Caco-2 (cell line): ENCODE data around the gene ATP8B4. TPM values are rescaled to one million over a fixed set of nuclear protein-coding genes. Genes with fewer than 3 reads are reported as not detected.

ENCODE experiments used
- BruUV-seq: library from RNA; stranded (reverse); fragments of 400-500 nt; replicated peaks from 2 replicates; lab custom pipeline; 2021; lab: Mats Ljungman, UMichigan
- CTCF ChIA-PET: fragments of 300-600 bp; sonication (Branson Sonifier 250); formaldehyde crosslinking; loops from one replicate; lab custom pipeline; 2022; ENCODE audit warnings: antibody characterized with exemption; lab: Charles Lee
- POLR2A ChIA-PET: fragments of 300-600 bp; sonication (Branson Sonifier 250); formaldehyde crosslinking; loops from one replicate; lab custom pipeline; 2022; ENCODE audit warnings: antibody characterized with exemption; lab: Charles Lee
- DNase-seq, 2 experiments: peaks; one replicate each; pipeline versions ENCODE4 v3.0.0 to v3.0.0-alpha.2; 2020 to 2022
- H3K27me3 ChIP-seq: replicated peaks from 2 replicates; pipeline ENCODE4 v1.6.0; 2011; ENCODE audit warnings: low read length; ENCODE audit not compliant: control insufficient read depth, insufficient read depth
- H3K36me3 ChIP-seq: 2 replicates; pipeline ENCODE4 v1.5.1; 2011; ENCODE audit warnings: low read length; ENCODE audit not compliant: control insufficient read depth, insufficient read depth
- H3K4me1 ChIP-seq: fragments of 250-450 bp; sonication (Bioruptor Pico); 2 replicates; pipeline ENCODE4 v1.5.1; 2020; ENCODE audit warnings: mild to moderate bottlenecking
- H3K4me3 ChIP-seq: 2 replicates; pipeline ENCODE4 v1.5.1; 2011; ENCODE audit warnings: low read depth, mild to moderate bottlenecking, control low read depth, low read length
- H3K9me3 ChIP-seq: fragments of 250-450 bp; sonication (Bioruptor Pico); 2 replicates; pipeline ENCODE4 v1.5.1; 2020; ENCODE audit warnings: mild to moderate bottlenecking, moderate library complexity
- H3K27ac Mint-ChIP-seq: one replicate; pipeline ENCODE4 v1.8.0; 2022; ENCODE audit warnings: mixed read lengths; ENCODE audit not compliant: unreplicated experiment
- H3K27me3 Mint-ChIP-seq: one replicate; pipeline ENCODE4 v1.8.0; 2022; ENCODE audit warnings: mixed read lengths; ENCODE audit not compliant: insufficient read depth, unreplicated experiment
- H3K36me3 Mint-ChIP-seq: one replicate; pipeline ENCODE4 v1.8.0; 2022; ENCODE audit warnings: mild to moderate bottlenecking, mixed read lengths; ENCODE audit not compliant: insufficient read depth, unreplicated experiment
- H3K4me1 Mint-ChIP-seq: one replicate; pipeline ENCODE4 v1.8.0; 2022; ENCODE audit warnings: low read depth, mixed read lengths; ENCODE audit not compliant: unreplicated experiment
- H3K4me3 Mint-ChIP-seq: one replicate; pipeline ENCODE4 v1.8.0; 2022; ENCODE audit warnings: mild to moderate bottlenecking, moderate library complexity, mixed read lengths; ENCODE audit not compliant: unreplicated experiment
- H3K9me3 Mint-ChIP-seq: one replicate; pipeline ENCODE4 v1.8.0; 2022; ENCODE audit warnings: mixed read lengths; ENCODE audit not compliant: unreplicated experiment
- intact Hi-C: fragments of 100-400 bp; cut with micrococcal nuclease; formaldehyde crosslinking; loops from one replicate; pipeline ENCODE4 v1.10.0; 2022; ENCODE audit not compliant: unreplicated experiment
- total RNA-seq: library from RNA; stranded (reverse); gene quantifications from 2 replicates; pipeline ENCODE4 v1.2.3, GENCODE V29; 2022
- TF ChIP-seq, protein P1 (sequence below), 2 experiments: fragments of 200-600 bp in 1 of 2; IDR thresholded peaks; 1 replicate in 1 of 2; 2 replicates in 1 of 2; pipeline versions ENCODE4 v1.5.1 to v1.8.0; 2011 to 2022; ENCODE audit warnings: antibody characterized with exemption in 1 of 2, control low read depth in 1 of 2, inconsistent platforms in 1 of 2, low read depth in 1 of 2, low read length in 1 of 2, mild to moderate bottlenecking in 1 of 2, moderate library complexity in 1 of 2; ENCODE audit not compliant: insufficient read depth in 1 of 2, severe bottlenecking in 1 of 2, unreplicated experiment in 1 of 2

Gene ATP8B4
- total RNA-seq, 1 experiment from 2014 or later, result 0.57 TPM

DNA sequence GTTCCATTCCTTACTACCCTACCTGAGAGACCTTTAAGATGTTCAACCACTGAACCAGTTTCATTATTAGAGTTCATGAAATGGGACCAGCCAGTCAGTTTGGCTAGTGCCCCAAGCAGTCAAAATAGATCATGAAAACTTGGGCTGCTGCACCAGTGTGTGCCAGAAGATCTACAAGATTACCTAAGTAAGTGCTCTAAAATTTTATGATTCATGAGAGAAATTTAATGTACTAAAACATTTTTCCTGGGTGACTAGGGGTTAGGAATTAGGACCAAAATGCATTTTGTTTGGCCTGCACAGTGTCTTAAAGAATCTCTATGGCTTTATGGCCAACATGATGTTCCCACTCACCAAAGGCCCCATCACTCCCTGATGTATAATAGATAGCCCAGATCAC, 214.7 kb downstream of the ATP8B4 start:
- Mint-ChIP-seq H3K27ac (no peak overlapping the region), H3K4me1 (no peaks in the 10 kb centered on the region), H3K36me3 (no peaks in the 10 kb centered on the region), H3K27me3 (peaks cover 10% of the 10 kb centered on the region), H3K4me3 (no peak overlapping the region), H3K9me3 (no peaks in the 10 kb centered on the region)
- Histone ChIP-seq H3K36me3 (no peaks in the 10 kb centered on the region), H3K4me1 (no peaks in the 10 kb centered on the region), H3K27me3 (no peaks in the 10 kb centered on the region), H3K9me3 (no peaks in the 10 kb centered on the region), H3K4me3 (no peak overlapping the region)
- no TSS peak for BruUV-seq
- DNase-seq, result no peak
- ChIA-PET POLR2A (no interaction called here), CTCF (no interaction called here)
- intact Hi-C loops, result loop anchor here (10.0 kb wide), 1 partner anchor 101 kb away; no protein-coding TSS in a partner anchor
- TF ChIP-seq, protein P1, sequence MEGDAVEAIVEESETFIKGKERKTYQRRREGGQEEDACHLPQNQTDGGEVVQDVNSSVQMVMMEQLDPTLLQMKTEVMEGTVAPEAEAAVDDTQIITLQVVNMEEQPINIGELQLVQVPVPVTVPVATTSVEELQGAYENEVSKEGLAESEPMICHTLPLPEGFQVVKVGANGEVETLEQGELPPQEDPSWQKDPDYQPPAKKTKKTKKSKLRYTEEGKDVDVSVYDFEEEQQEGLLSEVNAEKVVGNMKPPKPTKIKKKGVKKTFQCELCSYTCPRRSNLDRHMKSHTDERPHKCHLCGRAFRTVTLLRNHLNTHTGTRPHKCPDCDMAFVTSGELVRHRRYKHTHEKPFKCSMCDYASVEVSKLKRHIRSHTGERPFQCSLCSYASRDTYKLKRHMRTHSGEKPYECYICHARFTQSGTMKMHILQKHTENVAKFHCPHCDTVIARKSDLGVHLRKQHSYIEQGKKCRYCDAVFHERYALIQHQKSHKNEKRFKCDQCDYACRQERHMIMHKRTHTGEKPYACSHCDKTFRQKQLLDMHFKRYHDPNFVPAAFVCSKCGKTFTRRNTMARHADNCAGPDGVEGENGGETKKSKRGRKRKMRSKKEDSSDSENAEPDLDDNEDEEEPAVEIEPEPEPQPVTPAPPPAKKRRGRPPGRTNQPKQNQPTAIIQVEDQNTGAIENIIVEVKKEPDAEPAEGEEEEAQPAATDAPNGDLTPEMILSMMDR (IDR thresholded peaks at IDR 0.05; ENCODE audit: insufficient read depth in 1 of 2, low read depth in 1 of 2, low read length in 1 of 2, severe bottlenecking in 1 of 2, unreplicated experiment in 1 of 2), result no peak

DNA sequence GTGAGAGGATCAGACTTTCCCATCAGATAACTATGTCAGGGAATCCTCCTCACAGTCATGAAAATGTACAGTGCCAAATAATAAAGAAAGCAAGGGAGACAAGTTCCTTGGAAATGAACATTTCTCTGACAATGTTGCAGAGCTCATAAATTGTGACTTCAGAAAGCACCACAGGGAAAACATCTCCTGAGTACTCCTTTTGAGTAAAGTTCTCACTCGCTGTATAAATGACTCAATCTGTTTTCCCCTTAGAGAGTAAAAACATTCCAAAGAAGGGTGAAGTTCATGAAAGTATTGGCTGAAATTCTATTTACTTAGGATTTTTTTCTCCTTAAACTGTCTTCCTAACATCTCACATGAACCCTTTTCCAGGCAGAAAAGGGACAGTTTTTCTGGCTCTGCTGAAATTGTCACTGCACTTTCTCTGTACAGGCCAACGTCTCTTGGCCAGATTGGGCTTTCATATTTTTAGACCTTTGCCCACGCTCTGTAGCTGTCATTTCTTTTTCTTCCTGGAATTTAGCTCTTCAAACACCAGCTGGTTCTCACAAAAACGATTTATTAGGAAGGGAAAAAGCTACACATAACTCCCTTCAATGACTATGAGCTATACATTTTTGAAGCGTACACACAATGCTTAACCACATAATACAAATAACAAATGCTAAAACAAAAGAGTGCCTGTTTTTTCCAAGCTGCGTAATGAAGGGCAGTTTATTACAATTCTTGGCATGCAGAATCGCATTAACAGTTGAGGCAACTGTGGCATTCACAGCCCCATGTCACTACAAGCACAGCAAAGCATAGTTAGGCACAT, 216.1 kb downstream of the ATP8B4 start:
- Mint-ChIP-seq H3K9me3 (no peaks in the 10 kb centered on the region), H3K4me1 (no peaks in the 10 kb centered on the region), H3K27ac (no peak overlapping the region), H3K4me3 (no peak overlapping the region), H3K36me3 (no peaks in the 10 kb centered on the region), H3K27me3 (peaks cover 10% of the 10 kb centered on the region)
- no TSS peak for BruUV-seq
- no peaks in the 10 kb centered on the region for H3K9me3 ChIP-seq
- intact Hi-C loops, result loop anchor here (10.0 kb wide), 1 partner anchor 102 kb away; no protein-coding TSS in a partner anchor
- POLR2A ChIA-PET, result no interaction called here
- H3K4me3 ChIP-seq, result no peak overlapping the region
- no peaks in the 10 kb centered on the region for H3K36me3 ChIP-seq
- TF ChIP-seq, protein P1 (IDR thresholded peaks at IDR 0.05; ENCODE audit: insufficient read depth in 1 of 2, low read depth in 1 of 2, low read length in 1 of 2, severe bottlenecking in 1 of 2, unreplicated experiment in 1 of 2), result no peak
- no peaks in the 10 kb centered on the region for H3K27me3 ChIP-seq
- CTCF ChIA-PET, result no interaction called here
- DNase-seq, result no peak
- H3K4me1 ChIP-seq, result no peaks in the 10 kb centered on the region

DNA sequence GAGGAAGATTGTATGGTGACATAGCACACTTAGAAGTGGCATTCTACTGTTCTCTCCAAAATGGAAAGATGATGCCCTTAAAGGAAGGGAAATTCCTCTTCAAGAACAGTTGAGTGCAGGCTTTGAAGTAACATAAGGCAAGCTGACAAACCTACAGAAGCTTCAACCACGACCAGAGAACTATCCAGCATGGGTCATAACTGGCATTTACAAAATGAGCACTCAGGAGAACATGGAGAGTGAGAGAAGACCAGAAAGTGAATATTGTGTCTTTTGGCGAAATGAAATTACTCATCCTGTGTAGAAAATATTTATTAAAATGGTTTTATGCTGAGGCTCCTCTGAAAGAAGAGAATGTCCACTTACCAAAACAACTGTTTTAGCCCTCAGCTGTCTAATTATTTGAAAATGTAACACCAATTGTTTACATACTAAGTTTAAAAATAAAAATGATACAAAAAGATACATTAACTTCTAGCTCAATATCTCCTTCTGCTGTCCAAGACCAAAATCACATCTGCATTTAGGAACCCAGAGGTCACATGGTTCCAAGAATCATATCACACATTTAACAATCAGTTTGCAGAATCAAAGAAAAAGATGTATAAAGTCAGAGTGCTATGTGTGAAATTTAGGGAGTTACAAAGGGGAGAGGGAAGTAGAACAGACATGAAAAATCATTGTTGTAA, 216.9 kb downstream of the ATP8B4 start:
- H3K4me1 ChIP-seq, result no peaks in the 10 kb centered on the region
- no peaks in the 10 kb centered on the region for H3K9me3 Mint-ChIP-seq
- CTCF ChIA-PET, result no interaction called here
- H3K36me3 ChIP-seq, result no peaks in the 10 kb centered on the region
- BruUV-seq, result no TSS peak
- no peak overlapping the region for H3K27ac Mint-ChIP-seq
- TF ChIP-seq, protein P1 (IDR thresholded peaks at IDR 0.05; ENCODE audit: insufficient read depth in 1 of 2, low read depth in 1 of 2, low read length in 1 of 2, severe bottlenecking in 1 of 2, unreplicated experiment in 1 of 2), result no peak
- no peaks in the 10 kb centered on the region for H3K9me3 ChIP-seq
- H3K4me3 ChIP-seq, result no peak overlapping the region
- no peak for DNase-seq
- H3K4me3 Mint-ChIP-seq, result no peak overlapping the region
- H3K4me1 Mint-ChIP-seq, result no peaks in the 10 kb centered on the region
- no peaks in the 10 kb centered on the region for H3K27me3 ChIP-seq
- POLR2A ChIA-PET, result no interaction called here
- H3K27me3 Mint-ChIP-seq, result peaks cover 7% of the 10 kb centered on the region
- intact Hi-C loops, result loop anchor here (10.0 kb wide), 1 partner anchor 103 kb away; no protein-coding TSS in a partner anchor
- H3K36me3 Mint-ChIP-seq, result no peaks in the 10 kb centered on the region
